T-helper 1 cell treated with Interleukin-12 subunit alpha and Interleukin-12 subunit beta and Interleukin-4 antibody, amounts not matched to agents 30 μg/mL and 1 μg/mL, for 36 hours (primary cell): ENCODE data around the gene KCNMB1.

Experiments
- H3K27ac Mint-ChIP-seq: one replicate; pipeline ENCODE4 v1.8.0; 2021; ENCODE audit warnings: mild to moderate bottlenecking, mixed read lengths
- H3K27me3 Mint-ChIP-seq: one replicate; pipeline ENCODE4 v1.8.0; 2021; ENCODE audit warnings: low read depth, mixed read lengths
- H3K36me3 Mint-ChIP-seq: one replicate; pipeline ENCODE4 v1.8.0; 2021; ENCODE audit warnings: low read depth, mixed read lengths
- H3K4me1 Mint-ChIP-seq: one replicate; pipeline ENCODE4 v1.8.0; 2021; ENCODE audit warnings: low read depth, mixed read lengths
- H3K4me3 Mint-ChIP-seq: one replicate; pipeline ENCODE4 v1.8.0; 2021; ENCODE audit warnings: mild to moderate bottlenecking, moderate library complexity, mixed read lengths
- H3K9me3 Mint-ChIP-seq: one replicate; pipeline ENCODE4 v1.8.0; 2021; ENCODE audit warnings: mixed read lengths

Gene KCNMB1

DNA sequence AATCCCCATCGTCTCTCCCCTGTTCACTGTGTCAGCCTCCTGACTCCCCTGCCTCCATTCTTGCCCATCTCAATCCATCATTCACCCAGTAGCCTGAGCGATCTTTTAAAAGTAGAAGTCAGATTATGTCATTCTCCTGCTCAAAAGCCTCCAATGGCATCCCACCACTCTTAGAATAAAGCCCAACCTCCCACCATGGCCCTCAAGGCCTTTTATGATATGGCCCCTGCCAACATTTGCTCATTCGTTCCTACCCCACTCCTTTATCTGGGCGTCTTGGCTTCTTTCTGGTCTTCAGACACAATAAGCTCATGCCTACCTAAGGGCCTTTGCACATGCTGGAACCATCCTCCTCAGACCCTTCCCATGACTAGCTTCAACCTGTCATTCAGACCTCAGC, 35.5 kb upstream of the KCNMB1 start:
- no peaks in the 10 kb centered on the region for H3K9me3 Mint-ChIP-seq
- peaks cover 10% of the 10 kb centered on the region for H3K27me3 Mint-ChIP-seq
- no peak overlapping the region for H3K27ac Mint-ChIP-seq

DNA sequence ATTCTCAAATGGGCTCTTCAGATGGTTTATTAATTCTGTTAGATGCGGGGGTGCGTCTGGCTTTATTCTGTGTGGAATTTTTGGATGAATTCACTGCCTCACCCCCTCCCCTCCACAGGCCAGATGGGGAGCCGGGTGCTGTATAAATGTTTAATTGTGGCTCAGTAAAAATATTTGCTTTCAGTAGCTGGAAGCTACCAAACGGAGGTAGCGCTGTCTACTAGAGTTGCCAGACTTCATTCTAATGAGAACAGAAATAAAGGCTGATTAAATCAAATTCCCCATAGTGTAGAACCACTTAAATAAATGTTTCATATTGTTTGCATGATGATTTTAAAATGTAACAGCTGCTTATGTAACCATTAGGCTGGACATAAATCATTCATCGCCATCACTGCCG, 34.5 kb upstream of the KCNMB1 start:
- H3K27ac Mint-ChIP-seq = no peak overlapping the region
- no peaks in the 10 kb centered on the region for H3K9me3 Mint-ChIP-seq
- peaks cover 15% of the 10 kb centered on the region for H3K27me3 Mint-ChIP-seq
- H3K4me3 Mint-ChIP-seq = no peak overlapping the region
- H3K4me1 Mint-ChIP-seq = peaks cover 2% of the 10 kb centered on the region
- H3K36me3 Mint-ChIP-seq = no peaks in the 10 kb centered on the region

More for the DNA sequence above, 35.5 kb upstream of the KCNMB1 start:
- Mint-ChIP-seq H3K4me3 (no peak overlapping the region), H3K4me1 (peaks cover 2% of the 10 kb centered on the region), H3K36me3 (no peaks in the 10 kb centered on the region)

DNA sequence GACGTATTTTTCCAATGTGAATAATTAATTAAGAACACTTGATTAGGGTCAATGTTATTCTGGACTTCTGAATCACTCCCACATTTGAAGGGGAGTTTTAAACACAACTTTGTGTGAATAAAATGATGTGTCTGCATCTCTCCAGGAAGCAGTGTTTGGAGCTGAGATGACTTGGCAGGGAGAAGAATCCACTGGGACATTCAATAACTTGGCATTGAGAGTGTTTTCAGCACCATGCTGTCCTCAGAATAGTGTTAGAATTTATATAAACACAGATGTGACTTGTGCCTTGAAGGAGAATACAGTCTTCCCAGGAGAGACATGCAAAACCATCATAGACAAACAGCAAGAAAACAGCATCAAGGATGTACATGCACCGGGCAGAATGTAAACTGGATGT, 32.7 kb upstream of the KCNMB1 start:
- Mint-ChIP-seq H3K27me3 (peaks cover 19% of the 10 kb centered on the region), H3K4me1 (peaks cover 4% of the 10 kb centered on the region), H3K27ac (no peak overlapping the region), H3K4me3 (no peak overlapping the region), H3K36me3 (no peaks in the 10 kb centered on the region), H3K9me3 (no peaks in the 10 kb centered on the region)

DNA sequence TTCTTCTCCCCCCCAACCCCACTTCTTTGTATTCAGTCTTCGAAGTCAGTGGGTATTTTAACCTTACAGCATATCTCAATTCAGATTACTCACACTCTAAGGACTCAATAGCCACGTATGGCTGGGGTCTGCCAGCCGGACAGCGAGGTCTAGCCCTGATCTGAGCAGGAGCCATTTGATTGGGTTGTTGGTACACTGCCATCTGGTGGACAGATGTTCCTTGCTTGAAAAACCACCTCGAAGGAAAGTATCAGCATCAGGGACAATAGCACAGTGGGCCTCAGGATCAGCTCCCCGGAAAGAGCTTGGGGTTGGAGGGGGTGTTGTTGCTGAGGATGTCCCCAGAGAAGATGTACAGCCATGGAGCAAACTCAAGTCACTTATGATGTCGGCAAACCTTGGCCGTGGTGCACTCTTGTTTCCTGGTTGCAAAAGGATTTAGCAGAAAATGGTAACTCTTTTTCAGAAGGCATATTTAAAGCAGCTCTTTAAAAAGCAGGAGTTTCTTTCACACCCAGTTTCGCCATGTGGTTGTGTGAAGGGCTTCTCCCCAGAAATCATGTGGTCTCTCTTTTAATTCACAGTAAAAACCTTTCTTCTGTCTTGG, 31.7 kb upstream of the KCNMB1 start:
- H3K27ac Mint-ChIP-seq = no peak overlapping the region
- peaks cover 19% of the 10 kb centered on the region for H3K27me3 Mint-ChIP-seq
- H3K9me3 Mint-ChIP-seq = no peaks in the 10 kb centered on the region
- no peaks in the 10 kb centered on the region for H3K36me3 Mint-ChIP-seq
- peaks cover 4% of the 10 kb centered on the region for H3K4me1 Mint-ChIP-seq
- H3K4me3 Mint-ChIP-seq = no peak overlapping the region

DNA sequence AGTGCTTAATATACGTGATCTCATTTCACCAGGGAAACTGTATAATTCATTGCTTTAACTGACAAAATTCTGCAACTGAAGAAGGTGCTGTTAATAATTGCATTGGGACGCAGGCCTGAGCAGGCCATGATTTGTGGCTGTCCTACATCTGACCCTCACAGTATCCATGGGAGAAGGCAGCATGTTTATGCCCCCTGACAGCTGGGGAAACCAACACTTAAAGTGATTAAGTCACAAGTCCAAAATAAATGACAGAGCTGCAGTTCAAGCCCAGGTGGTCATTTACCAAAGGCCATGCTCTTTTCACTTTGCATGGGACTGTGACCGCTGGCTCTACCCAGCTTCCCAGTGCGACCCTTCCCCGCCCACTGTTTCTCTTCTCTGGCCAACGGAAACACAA, 30.5 kb upstream of the KCNMB1 start:
- Mint-ChIP-seq H3K27ac (no peak overlapping the region), H3K27me3 (peaks cover 19% of the 10 kb centered on the region), H3K4me3 (no peak overlapping the region), H3K4me1 (peaks cover 4% of the 10 kb centered on the region), H3K36me3 (no peaks in the 10 kb centered on the region), H3K9me3 (no peaks in the 10 kb centered on the region)

DNA sequence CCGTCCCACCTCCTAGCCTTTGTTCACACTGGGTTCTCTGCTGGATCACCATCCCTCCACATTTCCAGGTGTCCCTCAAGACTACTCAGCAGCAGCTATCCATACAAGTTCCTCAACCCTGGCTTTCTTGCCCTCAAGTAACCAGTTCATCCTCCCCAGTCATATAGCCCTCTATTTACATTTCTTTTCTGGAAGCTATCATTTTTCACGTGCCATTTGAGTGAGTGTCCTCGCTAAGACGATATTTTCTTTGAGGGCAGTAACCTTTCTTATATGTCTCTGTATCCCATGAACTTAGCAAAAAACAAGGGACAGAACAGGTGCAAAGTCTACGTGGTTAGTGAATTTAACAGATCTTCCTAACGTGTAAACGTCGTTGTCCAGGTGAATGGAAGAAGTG, 29.6 kb upstream of the KCNMB1 start:
- no peak overlapping the region for H3K4me3 Mint-ChIP-seq
- H3K9me3 Mint-ChIP-seq = no peaks in the 10 kb centered on the region
- peaks cover 19% of the 10 kb centered on the region for H3K27me3 Mint-ChIP-seq
- no peak overlapping the region for H3K27ac Mint-ChIP-seq
- H3K36me3 Mint-ChIP-seq = no peaks in the 10 kb centered on the region
- peaks cover 4% of the 10 kb centered on the region for H3K4me1 Mint-ChIP-seq

- H3K27me3 Mint-ChIP-seq = peaks cover 12% of the 10 kb centered on the region
- no peak overlapping the region for H3K4me3 Mint-ChIP-seq
- no peaks in the 10 kb centered on the region for H3K36me3 Mint-ChIP-seq
- no peak overlapping the region for H3K27ac Mint-ChIP-seq
- no peaks in the 10 kb centered on the region for H3K9me3 Mint-ChIP-seq
- H3K4me1 Mint-ChIP-seq = peaks cover 4% of the 10 kb centered on the region
These were observed 27.4 kb upstream of the KCNMB1 start for GRCh38 chr5:170416526-170416925.

- Mint-ChIP-seq H3K4me3 (no peak overlapping the region), H3K27me3 (peaks cover 10% of the 10 kb centered on the region), H3K4me1 (peaks cover 3% of the 10 kb centered on the region), H3K36me3 (no peaks in the 10 kb centered on the region), H3K27ac (no peak overlapping the region), H3K9me3 (no peaks in the 10 kb centered on the region)
These were observed 25.6 kb upstream of the KCNMB1 start for GRCh38 chr5:170414786-170415185.

DNA sequence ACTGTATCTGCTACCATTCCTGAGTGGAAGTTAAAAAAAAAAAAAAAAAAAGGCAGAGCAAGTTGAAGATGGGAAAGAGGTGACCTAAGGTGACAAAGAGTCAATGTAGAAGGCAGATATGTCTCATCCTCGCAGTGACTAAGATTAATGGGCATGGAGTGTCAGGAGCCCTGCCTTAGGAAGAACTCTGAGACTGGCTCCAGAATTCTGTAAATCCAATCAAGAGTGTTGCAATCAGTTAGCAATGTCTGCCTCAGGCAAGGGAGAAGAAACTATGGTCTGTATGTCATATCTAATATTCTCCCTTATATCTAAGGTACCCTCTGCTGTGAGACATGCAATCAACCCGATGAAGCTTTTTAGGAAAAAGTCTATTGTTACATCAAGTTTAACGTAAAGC, 24.7 kb upstream of the KCNMB1 start:
- no peaks in the 10 kb centered on the region for H3K36me3 Mint-ChIP-seq
- H3K27ac Mint-ChIP-seq = no peak overlapping the region
- H3K4me1 Mint-ChIP-seq = peaks cover 3% of the 10 kb centered on the region
- no peaks in the 10 kb centered on the region for H3K9me3 Mint-ChIP-seq
- H3K4me3 Mint-ChIP-seq = no peak overlapping the region
- peaks cover 6% of the 10 kb centered on the region for H3K27me3 Mint-ChIP-seq

GRCh38 chr5:170411100-170411499, 21.9 kb upstream of the KCNMB1 start:
- H3K4me3 Mint-ChIP-seq = no peak overlapping the region
- peaks cover 16% of the 10 kb centered on the region for H3K27me3 Mint-ChIP-seq
- no peaks in the 10 kb centered on the region for H3K9me3 Mint-ChIP-seq
- H3K4me1 Mint-ChIP-seq = no peaks in the 10 kb centered on the region
- H3K36me3 Mint-ChIP-seq = no peaks in the 10 kb centered on the region
- H3K27ac Mint-ChIP-seq = no peak overlapping the region

DNA sequence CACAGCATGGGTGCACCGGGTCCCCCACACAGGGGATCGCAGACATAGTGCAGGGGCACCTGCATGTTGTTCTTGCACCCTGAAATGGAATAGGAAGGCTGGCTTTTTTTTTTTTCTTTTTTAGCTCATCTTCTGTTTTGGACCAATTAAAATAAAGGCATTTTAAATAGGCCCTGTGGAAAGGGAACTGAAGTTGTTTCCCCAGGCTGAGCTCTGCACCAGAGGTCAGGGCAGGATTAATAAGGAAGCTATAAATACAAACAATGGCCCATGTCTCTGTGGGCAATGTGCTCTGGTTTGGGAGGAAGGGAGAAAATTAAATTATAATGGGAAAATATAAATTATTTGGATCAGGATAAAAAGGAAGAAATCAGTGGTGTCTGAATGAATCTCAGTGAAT, 21.2 kb upstream of the KCNMB1 start:
- H3K4me1 Mint-ChIP-seq = no peaks in the 10 kb centered on the region
- H3K36me3 Mint-ChIP-seq = no peaks in the 10 kb centered on the region
- H3K27ac Mint-ChIP-seq = no peak overlapping the region
- no peak overlapping the region for H3K4me3 Mint-ChIP-seq
- H3K27me3 Mint-ChIP-seq = peaks cover 23% of the 10 kb centered on the region
- H3K9me3 Mint-ChIP-seq = no peaks in the 10 kb centered on the region

GRCh38 chr5:170408877-170409660, 19.9 kb upstream of the KCNMB1 start:
- H3K4me1 Mint-ChIP-seq = no peaks in the 10 kb centered on the region

GRCh38 chr5:170408226-170408625, 19.1 kb upstream of the KCNMB1 start:
- Mint-ChIP-seq H3K27me3 (peaks cover 24% of the 10 kb centered on the region), H3K27ac (no peak overlapping the region), H3K9me3 (no peaks in the 10 kb centered on the region), H3K4me1 (no peaks in the 10 kb centered on the region), H3K36me3 (no peaks in the 10 kb centered on the region), H3K4me3 (no peak overlapping the region)

More at GRCh38 chr5:170408877-170409660, 19.9 kb upstream of the KCNMB1 start:
- no peak overlapping the region for H3K4me3 Mint-ChIP-seq
- H3K27me3 Mint-ChIP-seq = peaks cover 24% of the 10 kb centered on the region
- no peaks in the 10 kb centered on the region for H3K9me3 Mint-ChIP-seq
- no peak overlapping the region for H3K27ac Mint-ChIP-seq
- no peaks in the 10 kb centered on the region for H3K36me3 Mint-ChIP-seq

DNA sequence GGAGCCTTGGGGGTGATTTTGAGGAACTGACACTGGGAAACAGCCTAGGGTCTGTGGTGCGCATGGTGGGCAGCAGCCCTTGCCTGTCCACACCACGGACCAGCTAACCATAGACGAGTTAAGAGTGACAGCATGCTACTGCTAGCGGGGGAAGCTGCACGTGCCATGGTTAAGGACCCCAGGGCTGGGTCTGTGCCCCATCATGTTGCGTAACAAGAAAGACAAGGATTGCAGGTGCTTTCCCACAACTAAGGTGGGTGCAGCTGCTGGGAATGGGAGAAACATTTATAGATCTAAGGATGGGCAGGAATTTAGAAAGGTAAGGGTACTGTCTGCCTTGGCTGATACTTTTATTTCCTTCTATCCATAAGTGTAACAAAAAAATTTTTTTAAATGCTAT, 17.9 kb upstream of the KCNMB1 start:
- Mint-ChIP-seq H3K4me3 (no peak overlapping the region), H3K27ac (no peak overlapping the region), H3K4me1 (no peaks in the 10 kb centered on the region), H3K27me3 (peaks cover 29% of the 10 kb centered on the region), H3K36me3 (no peaks in the 10 kb centered on the region), H3K9me3 (peaks cover 1% of the 10 kb centered on the region)

GRCh38 chr5:170405817-170406216, 16.6 kb upstream of the KCNMB1 start:
- Mint-ChIP-seq H3K36me3 (no peaks in the 10 kb centered on the region), H3K27me3 (peaks cover 32% of the 10 kb centered on the region), H3K9me3 (peaks cover 3% of the 10 kb centered on the region), H3K4me3 (no peak overlapping the region), H3K27ac (no peak overlapping the region), H3K4me1 (no peaks in the 10 kb centered on the region)
